Type B pancreatic cell (in vitro differentiated cells): ENCODE data around the gene EPN1. TPM values are rescaled to one million over a fixed set of nuclear protein-coding genes. Genes with fewer than 3 reads are reported as not detected.

Experiments used
- DNase-seq: peaks from one replicate; pipeline ENCODE4 v3.0.0; 2021; ENCODE audit warnings: mixed read lengths; ENCODE audit not compliant: unreplicated experiment; ENCODE audit errors: extremely low spot score
- H3K27ac Mint-ChIP-seq: 2 replicates; pipeline ENCODE4 v1.8.0; 2021; ENCODE audit warnings: mild to moderate bottlenecking, mixed read lengths
- H3K27me3 Mint-ChIP-seq: 2 replicates; pipeline ENCODE4 v1.8.0; 2021; ENCODE audit warnings: mixed read lengths
- H3K36me3 Mint-ChIP-seq: 2 replicates; pipeline ENCODE4 v1.8.0; 2021; ENCODE audit warnings: mixed read lengths
- H3K4me1 Mint-ChIP-seq: one replicate; pipeline ENCODE4 v1.8.0; 2021; ENCODE audit warnings: mixed read lengths; ENCODE audit not compliant: unreplicated experiment
- H3K4me3 Mint-ChIP-seq: 2 replicates; pipeline ENCODE4 v1.8.0; 2021; ENCODE audit warnings: mild to moderate bottlenecking, mixed read lengths
- H3K9me3 Mint-ChIP-seq: 2 replicates; pipeline ENCODE4 v1.8.0; 2021; ENCODE audit warnings: mixed read lengths
- CTCF ChIP-seq: fragments of 200-600 bp; sonication (generic); conservative IDR thresholded peaks from 2 replicates; pipeline ENCODE4 v1.5.0; 2021; ENCODE audit warnings: antibody characterized with exemption, mild to moderate bottlenecking
- total RNA-seq: library from RNA; stranded (reverse); gene quantifications from 2 replicates; pipeline ENCODE4 v1.2.1, GENCODE V29; 2021; ENCODE audit warnings: low replicate concordance

EPN1 gene
- total RNA-seq, 1 donor from 2014 or later = 121 TPM

- peaks cover 5% of the 10 kb centered on the region for H3K27me3 Mint-ChIP-seq
- H3K4me1 Mint-ChIP-seq = peaks cover 16% of the 10 kb centered on the region
- H3K4me3 Mint-ChIP-seq = peak within 1 kb of the TSS; percentile 89
- H3K36me3 Mint-ChIP-seq = peaks cover 3% of the 10 kb centered on the region
- H3K9me3 Mint-ChIP-seq = no peaks in the 10 kb centered on the region
- TF ChIP-seq CTCF = no peak
- H3K27ac Mint-ChIP-seq = peak within 1 kb of the TSS; percentile 73
- no peak for DNase-seq
These were observed 27.1 kb upstream of the EPN1 start, which contains the start of gene CCDC106 for GRCh38 chr19:55647732-55648584. Gene CCDC106 (plus strand): TSS chr19:55648212. CDS start chr19:55649047, 835 bp downstream.

GRCh38 chr19:55648585-55649267, 26.3 kb upstream of the EPN1 start:
- H3K4me1 Mint-ChIP-seq = peaks cover 10% of the 10 kb centered on the region
- H3K27ac Mint-ChIP-seq = peak overlapping the region; percentile 43
- no peak for DNase-seq
- TF ChIP-seq CTCF = no peak
- no peaks in the 10 kb centered on the region for H3K36me3 Mint-ChIP-seq
- H3K27me3 Mint-ChIP-seq = no peaks in the 10 kb centered on the region
- H3K4me3 Mint-ChIP-seq = peak overlapping the region; percentile 86
- H3K9me3 Mint-ChIP-seq = no peaks in the 10 kb centered on the region

- peaks cover 10% of the 10 kb centered on the region for H3K4me1 Mint-ChIP-seq
- H3K36me3 Mint-ChIP-seq = no peaks in the 10 kb centered on the region
- H3K4me3 Mint-ChIP-seq = peak overlapping the region; percentile 86
- peak overlapping the region; percentile 67 for H3K27ac Mint-ChIP-seq
- DNase-seq = no peak
- no peak for TF ChIP-seq CTCF
- H3K9me3 Mint-ChIP-seq = no peaks in the 10 kb centered on the region
- no peaks in the 10 kb centered on the region for H3K27me3 Mint-ChIP-seq
These were observed 25.5 kb upstream of the EPN1 start for GRCh38 chr19:55649268-55650125.

- DNase-seq = no peak
- Mint-ChIP-seq H3K4me1 (peaks cover 10% of the 10 kb centered on the region), H3K36me3 (no peaks in the 10 kb centered on the region), H3K9me3 (no peaks in the 10 kb centered on the region), H3K27ac (peak overlapping the region; percentile 58), H3K4me3 (peak overlapping the region; percentile 76), H3K27me3 (no peaks in the 10 kb centered on the region)
- no peak for TF ChIP-seq CTCF
These were observed 24.9 kb upstream of the EPN1 start for GRCh38 chr19:55650126-55650557.

DNA sequence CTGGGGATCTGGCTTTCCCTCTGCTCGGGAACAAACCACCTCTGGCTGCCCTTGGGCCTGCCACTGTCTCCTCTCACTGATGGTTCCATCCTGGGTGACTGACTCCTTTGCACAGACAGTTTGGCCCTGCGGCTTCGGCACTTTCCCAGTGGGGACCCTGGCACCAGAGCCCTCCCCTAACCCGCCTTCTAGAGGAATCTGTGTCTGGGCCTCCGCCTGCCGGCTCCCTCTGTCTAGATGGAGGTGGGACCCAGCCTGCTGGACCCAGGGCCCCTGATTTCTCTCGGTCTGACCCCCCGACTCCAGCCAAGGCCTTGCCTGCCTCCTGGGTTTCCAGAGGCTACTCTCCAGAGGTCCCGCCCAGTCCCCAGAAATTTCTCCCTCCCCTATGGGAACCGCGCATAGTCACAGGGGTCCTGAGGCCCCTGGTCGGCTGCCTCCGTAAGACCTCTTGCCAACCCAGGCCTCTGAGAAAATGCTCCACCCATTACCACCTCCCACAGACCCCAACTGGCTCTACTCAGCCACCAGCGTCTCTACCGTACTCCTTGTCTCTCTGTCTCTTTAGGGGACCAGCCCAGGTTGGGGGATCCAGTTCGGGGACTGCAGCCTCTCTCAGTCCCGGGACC, 24.3 kb upstream of the EPN1 start:
- H3K27ac Mint-ChIP-seq = peak overlapping the region; percentile 58
- H3K9me3 Mint-ChIP-seq = no peaks in the 10 kb centered on the region

More for the DNA sequence above, 24.3 kb upstream of the EPN1 start:
- peaks cover 2% of the 10 kb centered on the region for H3K36me3 Mint-ChIP-seq
- no peak for TF ChIP-seq CTCF
- peak; percentile 61 for DNase-seq
- H3K4me1 Mint-ChIP-seq = peaks cover 10% of the 10 kb centered on the region
- no peaks in the 10 kb centered on the region for H3K27me3 Mint-ChIP-seq
- peak overlapping the region; percentile 76 for H3K4me3 Mint-ChIP-seq
